Immature natural killer cell (primary cell): Measurements from ENCODE around the gene KRT2. TPM values are rescaled to one million over a fixed set of nuclear protein-coding genes. Genes with fewer than 3 reads are reported as not detected.
A peak's percentile ranks its signal among the peaks of the same experiment; 100 is the strongest.
"Not testable (repeated sequence)": the region's sequence is repeated elsewhere in the genome, so short reads cannot be mapped to it uniquely, and the experiment has no call there.

ENCODE experiments used
- DNase-seq, 3 donors: peaks; one replicate each; pipeline ENCODE4 v3.0.0; 2022; ENCODE audit warnings: mixed read lengths in 1 of 3
- H3K27ac Mint-ChIP-seq, 6 donors: one replicate each; pipeline ENCODE4 v1.8.0; 2020; ENCODE audit warnings: mixed read lengths in 6 of 6, mild to moderate bottlenecking in 5 of 6, inconsistent platforms in 4 of 6, moderate library complexity in 3 of 6
- H3K27me3 Mint-ChIP-seq, 3 donors: one replicate each; pipeline ENCODE4 v1.8.0; 2020 to 2021; ENCODE audit warnings: low read depth in 3 of 3, mild to moderate bottlenecking in 3 of 3, mixed read lengths in 3 of 3, moderate library complexity in 3 of 3, inconsistent platforms in 1 of 3
- H3K36me3 Mint-ChIP-seq, 3 donors: one replicate each; pipeline ENCODE4 v1.8.0; 2020; ENCODE audit warnings: mixed read lengths in 3 of 3, inconsistent platforms in 2 of 3, mild to moderate bottlenecking in 2 of 3
- H3K4me1 Mint-ChIP-seq, 2 donors: one replicate each; pipeline ENCODE4 v1.8.0; 2020; ENCODE audit warnings: inconsistent platforms in 2 of 2, mild to moderate bottlenecking in 2 of 2, mixed read lengths in 2 of 2, moderate library complexity in 1 of 2
- H3K4me3 Mint-ChIP-seq, 5 donors: one replicate each; pipeline ENCODE4 v1.8.0; 2020; ENCODE audit warnings: mild to moderate bottlenecking in 5 of 5, mixed read lengths in 5 of 5, inconsistent platforms in 3 of 5, moderate library complexity in 3 of 5
- H3K9me3 Mint-ChIP-seq, 6 donors: one replicate each; pipeline ENCODE4 v1.8.0; 2020; ENCODE audit warnings: mild to moderate bottlenecking in 6 of 6, mixed read lengths in 6 of 6, inconsistent platforms in 4 of 6, moderate library complexity in 3 of 6
- polyA plus RNA-seq, 3 donors: library from polyadenylated mRNA; unstranded; fragments of 300-500 nt; fragmentation: Illumina TruSeq; gene quantifications; one replicate each; pipeline ENCODE4 v1.2.3, GENCODE V29; 2021

The KRT2 gene
- polyA plus RNA-seq, 3 donors from 2014 or later = 0.51 to 1.3 (median 0.61) TPM

DNA sequence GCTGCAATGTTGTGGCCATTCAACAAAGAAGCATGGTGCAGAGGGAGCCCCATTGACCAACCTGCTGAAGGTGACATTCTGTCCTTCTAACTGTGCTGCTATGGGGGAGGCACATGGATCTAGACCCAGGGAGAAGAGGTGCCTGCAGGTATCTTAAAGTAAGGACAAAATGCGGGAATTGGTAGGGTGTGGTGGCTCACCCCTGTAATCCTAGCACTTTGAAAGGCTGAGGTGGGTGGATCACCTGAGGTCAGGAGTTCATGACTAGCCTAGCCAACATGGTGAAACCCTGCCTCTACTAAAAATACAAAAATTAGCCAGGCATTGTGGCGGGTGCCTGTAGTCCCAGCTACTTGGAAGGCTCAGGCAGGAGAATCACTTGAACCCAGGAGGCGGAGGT is 17.9 kb upstream of the KRT2 start:
- not testable (repeated sequence) for H3K36me3 Mint-ChIP-seq, DNase-seq, H3K9me3 Mint-ChIP-seq, H3K4me3 Mint-ChIP-seq, H3K27me3 Mint-ChIP-seq, H3K4me1 Mint-ChIP-seq
- peak overlapping the region in 1 of 6 donors; percentile 19 for H3K27ac Mint-ChIP-seq

DNA sequence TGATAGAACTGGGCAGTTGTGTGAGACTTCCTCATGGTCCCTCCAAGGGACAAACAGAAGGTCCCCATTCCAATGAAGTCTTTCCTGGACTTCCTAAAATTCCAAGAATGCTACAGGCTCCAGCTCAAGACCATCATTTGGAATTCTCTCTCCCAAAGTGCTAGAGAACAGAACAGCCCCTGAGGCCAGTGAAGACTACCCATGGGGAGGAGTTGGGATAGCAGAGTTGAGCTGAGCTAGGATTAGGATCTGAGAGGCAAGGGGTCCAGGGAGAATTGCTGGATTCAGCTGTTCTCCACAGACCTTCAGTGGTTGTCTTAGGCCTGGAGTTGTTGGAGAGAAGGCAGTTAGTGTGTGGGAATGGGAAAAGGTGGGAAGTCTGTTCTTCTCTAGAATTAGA is 17.4 kb upstream of the KRT2 start:
- Mint-ChIP-seq H3K4me3 (no peak overlapping the region), H3K4me1 (peaks cover 0 to 3% of the 10 kb centered on the region in 2 donors), H3K27me3 (peaks cover 2% of the 10 kb centered on the region in 3 donors), H3K27ac (peak overlapping the region in 1 of 6 donors; percentile 19), H3K36me3 (peaks cover 0 to 4% (median 0%) of the 10 kb centered on the region in 3 donors), H3K9me3 (no peaks in the 10 kb centered on the region)
- DNase-seq = no peak

DNA sequence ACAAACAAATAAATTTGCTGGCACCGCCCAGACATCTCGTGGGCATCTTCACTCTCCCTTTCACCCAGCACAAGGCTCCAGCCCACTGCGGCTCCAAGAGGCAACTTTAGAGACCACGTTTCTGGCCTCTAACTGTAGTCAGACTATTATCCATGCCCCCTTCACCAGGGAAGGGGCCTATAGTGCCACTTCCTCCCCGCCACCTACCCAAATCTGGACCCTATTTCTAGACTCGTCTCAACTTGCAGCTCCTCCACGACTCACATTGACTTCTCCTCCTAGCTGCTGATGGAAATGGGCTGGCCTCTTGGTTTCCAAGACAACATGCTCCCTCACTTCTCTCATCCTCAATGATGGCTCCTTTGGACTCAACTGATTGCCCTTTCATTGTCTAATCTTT is 15.9 kb upstream of the KRT2 start:
- Mint-ChIP-seq H3K36me3 (peaks cover 0 to 4% (median 0%) of the 10 kb centered on the region in 3 donors), H3K27me3 (peaks cover 0 to 2% (median 0%) of the 10 kb centered on the region in 3 donors), H3K4me1 (peaks cover 3 to 7% of the 10 kb centered on the region in 2 donors), H3K27ac (peak overlapping the region in 2 of 6 donors; percentile 6 to 49), H3K9me3 (no peaks in the 10 kb centered on the region), H3K4me3 (no peak overlapping the region)
- no peak for DNase-seq

DNA sequence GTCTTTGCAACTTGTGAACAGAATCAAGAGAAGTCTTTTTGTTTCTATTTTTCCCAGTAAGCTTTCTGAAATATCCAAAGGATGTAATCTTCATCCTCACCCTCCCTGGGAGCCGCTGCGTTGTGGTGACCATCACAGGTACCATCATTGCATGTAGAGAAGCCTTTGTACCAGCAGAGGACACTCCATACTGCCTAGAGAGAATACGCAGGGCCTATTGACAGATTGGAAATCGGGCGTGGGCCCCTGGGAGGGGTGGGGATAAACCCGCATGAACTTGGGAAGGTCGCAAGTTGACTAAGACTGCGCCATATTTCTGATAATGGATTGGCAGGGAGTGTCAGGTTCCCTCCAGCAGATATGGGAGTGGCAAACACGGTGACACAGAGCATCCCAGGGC is 15.5 kb upstream of the KRT2 start:
- peaks cover 0 to 2% (median 0%) of the 10 kb centered on the region in 3 donors for H3K27me3 Mint-ChIP-seq
- H3K9me3 Mint-ChIP-seq = no peaks in the 10 kb centered on the region
- H3K4me1 Mint-ChIP-seq = peaks cover 8 to 11% of the 10 kb centered on the region in 2 donors
- H3K36me3 Mint-ChIP-seq = peaks cover 0 to 4% (median 0%) of the 10 kb centered on the region in 3 donors
- H3K27ac Mint-ChIP-seq = peak overlapping the region in 2 of 6 donors; percentile 32 to 54
- no peak for DNase-seq
- no peak overlapping the region for H3K4me3 Mint-ChIP-seq

DNA sequence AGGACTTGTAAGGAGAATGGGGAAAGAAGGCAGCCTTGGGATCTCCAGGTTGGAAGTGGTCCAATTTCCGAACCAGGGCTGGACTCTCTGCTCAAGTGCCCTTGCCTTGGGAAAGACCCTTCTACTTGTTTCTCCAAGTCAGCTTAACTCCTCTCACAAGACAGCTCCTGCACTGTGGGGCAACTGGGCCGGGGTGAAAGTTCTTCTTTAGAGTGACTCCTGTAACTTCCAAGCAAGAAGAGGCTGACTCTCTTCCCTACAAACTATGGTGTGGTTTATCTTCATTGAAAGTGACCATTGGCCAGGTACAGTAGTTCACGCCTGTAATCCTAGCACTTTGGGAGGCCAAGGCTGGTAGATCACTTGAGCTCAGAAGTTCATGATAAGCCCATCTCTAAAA is 14.5 kb upstream of the KRT2 start:
- Mint-ChIP-seq H3K27ac (peak overlapping the region in 1 of 6 donors; percentile 46), H3K4me3 (no peak overlapping the region), H3K36me3 (peaks cover 0 to 4% (median 0%) of the 10 kb centered on the region in 3 donors), H3K4me1 (peaks cover 18 to 21% of the 10 kb centered on the region in 2 donors), H3K27me3 (peaks cover 0 to 2% (median 0%) of the 10 kb centered on the region in 3 donors), H3K9me3 (no peaks in the 10 kb centered on the region)
- DNase-seq = no peak

DNA sequence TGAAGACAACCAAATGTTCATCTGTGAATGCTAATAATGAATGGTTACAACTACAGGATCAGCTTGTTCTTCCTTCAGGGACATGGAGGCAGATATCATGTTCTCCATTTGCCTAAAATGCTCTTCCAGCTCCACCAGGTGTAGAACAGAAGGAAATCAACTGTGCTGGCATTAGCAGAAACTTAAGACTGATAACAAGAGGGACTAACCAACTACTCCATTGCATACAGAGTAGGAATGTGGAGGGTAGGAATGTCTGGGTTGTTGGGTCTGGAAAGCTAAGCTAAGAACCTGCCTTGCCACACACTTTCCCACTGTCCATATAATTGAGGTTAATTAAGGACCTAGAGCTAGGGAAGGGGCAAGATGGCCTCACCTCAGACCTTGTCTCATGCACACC is 11.4 kb upstream of the KRT2 start:
- Mint-ChIP-seq H3K4me3 (no peak overlapping the region), H3K4me1 (peaks cover 18 to 33% of the 10 kb centered on the region in 2 donors), H3K27ac (peak overlapping the region in 4 of 6 donors; percentile 61 to 91 (median 83)), H3K9me3 (no peaks in the 10 kb centered on the region), H3K36me3 (peaks cover 0 to 4% (median 0%) of the 10 kb centered on the region in 3 donors), H3K27me3 (peaks cover 0 to 6% (median 2%) of the 10 kb centered on the region in 3 donors)
- DNase-seq = no peak

DNA sequence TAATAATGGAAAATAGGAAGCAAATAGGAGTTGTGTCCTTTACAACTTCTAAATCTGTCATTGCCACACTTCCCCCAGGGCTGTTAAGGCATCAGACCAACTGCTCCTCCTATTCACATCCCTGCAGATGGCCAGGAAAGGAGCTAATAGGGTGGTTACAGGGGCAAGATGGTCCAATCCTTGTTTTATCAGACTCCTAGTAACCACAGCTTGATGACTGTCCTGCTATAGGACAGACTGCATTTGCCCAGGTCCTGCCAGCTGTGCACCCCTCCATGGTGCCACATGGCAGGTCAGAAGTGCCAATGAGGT is 10.9 kb upstream of the KRT2 start:
- peak overlapping the region; percentile 78 to 94 (median 88) for H3K27ac Mint-ChIP-seq
- peaks cover 18 to 33% of the 10 kb centered on the region in 2 donors for H3K4me1 Mint-ChIP-seq
- peak overlapping the region in 3 of 5 donors; percentile 7 to 72 (median 67) for H3K4me3 Mint-ChIP-seq
- DNase-seq = no peak
- no peaks in the 10 kb centered on the region for H3K9me3 Mint-ChIP-seq
- peaks cover 2 to 4% (median 2%) of the 10 kb centered on the region in 3 donors for H3K27me3 Mint-ChIP-seq
- peaks cover 0 to 4% (median 0%) of the 10 kb centered on the region in 3 donors for H3K36me3 Mint-ChIP-seq

DNA sequence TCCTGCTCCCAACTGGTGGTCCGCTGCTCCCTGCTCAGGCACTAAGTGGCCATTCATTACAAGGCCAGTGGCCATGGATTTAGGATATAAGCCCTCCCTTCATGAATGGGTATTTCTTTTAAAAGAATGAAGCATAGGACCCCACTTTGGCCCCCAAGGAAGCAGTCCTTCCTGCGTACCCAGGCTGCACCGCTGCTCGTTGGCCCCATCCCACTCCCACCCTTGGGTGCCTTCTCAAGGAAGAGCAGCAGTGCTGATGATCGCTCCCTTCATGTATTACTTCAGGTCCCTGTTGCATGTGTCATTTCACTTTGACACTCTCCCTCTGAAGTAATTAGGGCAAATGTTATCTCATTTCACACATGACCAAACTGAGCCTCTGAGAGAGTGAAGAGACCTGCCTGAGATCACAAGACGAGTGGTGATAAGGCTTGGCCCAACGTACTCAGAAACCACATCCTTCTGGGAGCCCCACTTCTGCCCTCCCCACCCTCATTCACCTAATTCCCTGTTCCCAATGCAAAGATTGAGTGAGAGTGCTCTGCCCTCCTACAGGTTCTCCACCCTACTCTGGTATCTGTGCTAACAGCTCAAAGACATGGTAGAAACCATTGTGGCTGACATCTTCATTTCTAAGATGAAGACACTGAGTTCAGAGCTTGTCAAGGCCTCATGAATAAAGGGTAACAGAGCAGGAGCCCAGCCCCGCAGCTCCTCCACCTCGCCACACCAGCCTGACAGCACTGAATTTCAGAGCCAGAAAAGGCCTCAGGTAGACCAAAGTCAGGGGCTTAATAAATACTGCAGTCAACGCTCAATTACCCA is 10.3 kb upstream of the KRT2 start:
- H3K4me1 Mint-ChIP-seq = peaks cover 18 to 33% of the 10 kb centered on the region in 2 donors
- peaks cover 0 to 4% (median 0%) of the 10 kb centered on the region in 3 donors for H3K36me3 Mint-ChIP-seq
- peaks cover 2 to 4% (median 2%) of the 10 kb centered on the region in 3 donors for H3K27me3 Mint-ChIP-seq
- H3K9me3 Mint-ChIP-seq = no peaks in the 10 kb centered on the region
- H3K27ac Mint-ChIP-seq = peak overlapping the region; percentile 78 to 94 (median 88)
- peak overlapping the region; percentile 38 to 72 (median 62) for H3K4me3 Mint-ChIP-seq
- peak; percentile 58 to 70 (median 58) for DNase-seq

DNA sequence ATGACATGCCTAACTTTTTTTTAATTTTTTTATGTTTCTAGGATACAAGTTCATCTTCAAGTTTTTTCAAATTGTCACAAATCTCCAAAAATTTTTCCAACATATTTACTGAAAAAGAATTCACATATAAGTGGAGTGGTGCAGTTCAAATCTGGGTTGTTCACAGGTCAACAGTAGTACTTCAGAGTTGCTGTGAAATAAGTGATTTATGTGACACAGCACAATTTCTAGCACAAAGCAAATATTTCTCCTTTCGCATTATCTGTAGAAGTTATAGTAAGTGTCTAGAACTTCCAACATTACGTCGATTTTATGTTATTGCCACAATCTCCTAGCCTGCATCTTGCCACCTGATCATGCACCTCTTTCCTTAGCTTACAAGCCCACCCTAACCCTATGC is 9.7 kb upstream of the KRT2 start:
- H3K4me3 Mint-ChIP-seq = peak overlapping the region; percentile 38 to 72 (median 62)
- H3K27ac Mint-ChIP-seq = peak overlapping the region; percentile 78 to 94 (median 88)
- no peak for DNase-seq

DNA sequence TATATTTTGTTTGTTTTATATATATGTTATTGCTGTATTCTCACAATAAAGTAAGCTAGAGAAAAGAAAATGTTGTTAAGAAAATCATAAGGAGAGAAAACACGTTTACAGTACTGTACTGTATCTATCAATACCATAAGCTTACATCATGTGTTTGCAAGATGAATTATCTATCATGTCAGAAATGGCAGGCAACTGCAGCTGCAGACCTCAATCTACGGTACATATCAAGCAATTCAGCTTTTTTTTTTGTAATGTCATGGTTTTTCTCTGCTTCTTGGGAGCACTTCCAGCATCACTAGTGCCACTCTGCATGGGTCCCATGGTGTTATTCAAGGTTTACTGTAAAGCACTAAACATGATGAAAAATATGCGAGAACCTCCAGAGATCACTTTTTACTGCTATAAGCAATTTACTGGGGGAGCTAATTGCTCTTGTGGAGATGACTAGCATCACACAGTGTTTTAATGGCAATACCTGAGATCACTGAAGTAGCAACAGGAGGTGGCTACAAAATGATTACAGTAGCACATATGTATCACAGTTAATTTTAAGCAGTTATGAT is 9.0 kb upstream of the KRT2 start:
- peaks cover 2 to 5% (median 4%) of the 10 kb centered on the region in 3 donors for H3K27me3 Mint-ChIP-seq
- H3K9me3 Mint-ChIP-seq = no peaks in the 10 kb centered on the region
- no peak for DNase-seq
- no peak overlapping the region for H3K4me3 Mint-ChIP-seq
- peak overlapping the region in 1 of 6 donors; percentile 79 for H3K27ac Mint-ChIP-seq
- H3K4me1 Mint-ChIP-seq = peaks cover 18 to 33% of the 10 kb centered on the region in 2 donors
- H3K36me3 Mint-ChIP-seq = peaks cover 0 to 4% (median 0%) of the 10 kb centered on the region in 3 donors

More for the DNA sequence above, 9.7 kb upstream of the KRT2 start:
- Mint-ChIP-seq H3K27me3 (peaks cover 2 to 4% (median 2%) of the 10 kb centered on the region in 3 donors), H3K9me3 (no peaks in the 10 kb centered on the region), H3K4me1 (peaks cover 18 to 33% of the 10 kb centered on the region in 2 donors), H3K36me3 (peaks cover 0 to 4% (median 0%) of the 10 kb centered on the region in 3 donors)

DNA sequence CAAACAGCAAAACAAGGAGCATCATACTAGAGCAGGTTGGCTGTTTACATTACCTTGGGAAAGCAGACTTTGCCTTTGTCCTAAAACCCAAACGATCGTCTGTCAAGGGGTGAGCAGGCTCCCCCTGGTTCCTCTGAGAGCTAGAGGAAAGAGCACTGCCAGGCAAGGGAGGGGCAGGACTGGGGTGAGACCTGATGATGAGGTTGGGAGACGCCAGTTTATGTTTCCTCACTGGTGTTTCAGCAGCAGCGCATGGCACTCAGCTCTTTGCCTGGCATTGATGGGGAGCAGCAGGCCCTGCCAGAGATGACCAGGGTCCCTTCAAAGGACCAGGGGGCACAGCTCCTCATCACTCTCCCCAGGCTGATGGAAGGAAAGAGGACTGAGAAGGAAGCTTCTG is 7.9 kb upstream of the KRT2 start:
- peaks cover 18 to 36% of the 10 kb centered on the region in 2 donors for H3K4me1 Mint-ChIP-seq
- H3K27me3 Mint-ChIP-seq = peaks cover 2 to 5% (median 4%) of the 10 kb centered on the region in 3 donors
- DNase-seq = no peak
- H3K4me3 Mint-ChIP-seq = no peak overlapping the region
- H3K27ac Mint-ChIP-seq = peak overlapping the region in 4 of 6 donors; percentile 42 to 70 (median 54)
- H3K9me3 Mint-ChIP-seq = no peaks in the 10 kb centered on the region
- H3K36me3 Mint-ChIP-seq = peaks cover 0 to 4% (median 0%) of the 10 kb centered on the region in 3 donors

DNA sequence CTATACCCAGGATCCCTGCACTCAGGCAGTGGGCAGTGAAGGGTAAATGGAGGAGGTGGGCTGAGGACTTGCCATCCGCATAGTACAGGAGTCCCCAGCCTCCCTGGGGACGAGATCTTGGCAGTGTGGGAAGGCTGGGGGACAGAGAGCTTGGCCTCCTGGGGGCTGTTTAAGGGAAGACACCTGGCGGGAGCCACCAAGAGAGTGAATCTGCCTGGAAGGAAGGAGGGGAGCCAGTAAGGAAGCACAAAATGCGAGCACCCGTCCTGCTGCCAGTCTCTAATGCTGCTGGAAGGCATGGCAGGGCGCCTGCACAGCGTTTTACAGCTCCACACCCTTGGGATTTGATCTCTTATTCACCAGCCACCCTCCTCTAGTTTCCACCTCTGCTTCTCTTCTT is 7.4 kb upstream of the KRT2 start:
- no peaks in the 10 kb centered on the region for H3K9me3 Mint-ChIP-seq
- no peak overlapping the region for H3K4me3 Mint-ChIP-seq
- no peak for DNase-seq
- peaks cover 0 to 4% (median 0%) of the 10 kb centered on the region in 3 donors for H3K36me3 Mint-ChIP-seq
- peaks cover 2 to 5% (median 4%) of the 10 kb centered on the region in 3 donors for H3K27me3 Mint-ChIP-seq
- H3K27ac Mint-ChIP-seq = peak overlapping the region in 2 of 6 donors; percentile 53 to 55
- H3K4me1 Mint-ChIP-seq = peaks cover 18 to 36% of the 10 kb centered on the region in 2 donors

DNA sequence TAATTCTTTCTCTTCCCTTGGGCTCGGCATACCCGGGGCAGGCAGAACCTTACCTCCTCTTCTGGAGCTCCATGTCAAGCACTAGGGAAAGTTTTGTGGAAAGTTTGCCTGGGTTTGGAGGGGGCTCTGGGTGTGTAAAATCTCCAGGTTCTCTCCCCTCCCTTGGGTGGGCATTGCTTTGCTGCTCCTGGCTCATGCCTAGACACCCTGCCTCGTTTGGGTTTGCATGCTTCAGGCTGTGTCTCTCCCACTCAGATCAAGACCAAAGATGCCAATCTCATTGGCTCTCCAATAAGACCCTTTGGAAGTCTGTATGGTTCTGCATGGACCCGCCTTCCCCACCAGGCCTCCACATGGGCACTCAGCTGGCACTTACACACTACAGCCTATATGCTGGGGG is 6.2 kb upstream of the KRT2 start:
- H3K27me3 Mint-ChIP-seq = peaks cover 4 to 7% (median 5%) of the 10 kb centered on the region in 3 donors
- peak overlapping the region in 4 of 6 donors; percentile 45 to 85 (median 60) for H3K27ac Mint-ChIP-seq
- no peaks in the 10 kb centered on the region for H3K9me3 Mint-ChIP-seq
- H3K4me3 Mint-ChIP-seq = no peak overlapping the region
- H3K4me1 Mint-ChIP-seq = peaks cover 17 to 31% of the 10 kb centered on the region in 2 donors
- no peak for DNase-seq
- peaks cover 0 to 8% (median 0%) of the 10 kb centered on the region in 3 donors for H3K36me3 Mint-ChIP-seq
